ENCODE results near the gene CA5A.

- TF ChIP-seq MLX (CRISPR knock-in tag; conservative IDR thresholded peaks at IDR 0.05) (no peak), CBX3 (IDR thresholded peaks at IDR 0.05; ENCODE audit: borderline replicate concordance in 1 of 2, low read length in 2 of 2) (no peak), E2F1 (CRISPR knock-in tag; IDR thresholded peaks at IDR 0.05) (no peak), YBX1 (IDR thresholded peaks at IDR 0.05) (no peak), NR2C1 (IDR thresholded peaks at IDR 0.05) (no peak), NR2C1 (tag; IDR thresholded peaks at IDR 0.05) (no peak), JUN (IDR thresholded peaks at IDR 0.05; ENCODE audit: borderline replicate concordance, low read depth, low read length) (no peak), JUN (CRISPR knock-in tag; IDR thresholded peaks at IDR 0.05; ENCODE audit: borderline replicate concordance) (no peak), CTCF (IDR thresholded peaks at IDR 0.05 in 2 of 3, conservative IDR thresholded peaks at IDR 0.05 in 1 of 3; ENCODE audit: insufficient read depth in 2 of 3, low read depth in 1 of 3, low read length in 3 of 3) (no peak), SIN3B (IDR thresholded peaks at IDR 0.05; ENCODE audit: low read depth) (no peak), COPS2 (conservative IDR thresholded peaks at IDR 0.05) (no peak), ZNF408 (CRISPR knock-in tag; IDR thresholded peaks at IDR 0.05; ENCODE audit: low read depth) (no peak), CHD1 (IDR thresholded peaks at IDR 0.05; ENCODE audit: low read length) (no peak), PRDM10 (IDR thresholded peaks at IDR 0.05; ENCODE audit: partially characterized antibody) (no peak), NR4A1 (CRISPR knock-in tag; IDR thresholded peaks at IDR 0.05) (no peak), NR4A1 (tag; IDR thresholded peaks at IDR 0.05) (no peak)
These were observed 21.5 kb downstream of the CA5A start for GRCh38 chr16:87914812-87915211.

Measured in K562 (cell line).